Heart right ventricle (tissue), 16 donors: ENCODE data around the gene OR8G5. TPM values are rescaled to one million over a fixed set of nuclear protein-coding genes. Genes with fewer than 3 reads are reported as not detected.
"Not testable (repeated sequence)": the region's sequence is repeated elsewhere in the genome, so short reads cannot be mapped to it uniquely, and the experiment has no call there.

Experiments
- ATAC-seq, 8 donors: fragments of 200-7000 bp; cut with Tn5 transposase; one replicate each; pipeline ENCODE4 v1.9.1; 2020; ENCODE audit warnings: mild to moderate bottlenecking in 8 of 8, moderate library complexity in 8 of 8, moderate number of reproducible peaks in 1 of 8
- DNase-seq, 2 donors: peaks; one replicate each; pipeline ENCODE4 v3.0.0-alpha.2; 2020
- H3K27ac ChIP-seq, 10 donors: fragments of 200-600 bp; sonication (generic) in 2 of 10; one replicate each; pipeline versions ENCODE4 v1.5.0 to v1.8.0; 2020 to 2022; ENCODE audit warnings: mild to moderate bottlenecking in 3 of 10
- H3K27me3 ChIP-seq, 7 donors: fragments of 200-600 bp; one replicate each; pipeline ENCODE4 v1.8.0; 2021 to 2022; ENCODE audit warnings: mild to moderate bottlenecking in 2 of 7
- H3K36me3 ChIP-seq, 9 donors: fragments of 200-600 bp; sonication (generic) in 1 of 9; one replicate each; pipeline versions ENCODE4 v1.5.0 to v1.8.0; 2020 to 2022; ENCODE audit warnings: mild to moderate bottlenecking in 2 of 9
- H3K4me1 ChIP-seq, 9 donors: fragments of 200-600 bp; sonication (generic) in 1 of 9; one replicate each; pipeline versions ENCODE4 v1.5.0 to v1.8.0; 2020 to 2022; ENCODE audit warnings: mild to moderate bottlenecking in 4 of 9
- H3K4me3 ChIP-seq, 10 donors: fragments of 200-600 bp; sonication (generic) in 2 of 10; one replicate each; pipeline versions ENCODE4 v1.5.0 to v1.8.0; 2020 to 2022; ENCODE audit warnings: mild to moderate bottlenecking in 7 of 10, moderate library complexity in 2 of 10
- H3K9me3 ChIP-seq, 11 donors: fragments of 200-600 bp in 10 of 11; sonication (generic) in 2 of 11; one replicate each; pipeline versions ENCODE4 v1.5.0 to v1.8.0; 2013 to 2022; ENCODE audit warnings: mild to moderate bottlenecking in 2 of 11, control low read depth in 1 of 11, moderate library complexity in 1 of 11
- WGBS, 2 donors: extraction: QIAGEN DNeasy Blood & Tissue Kit; methylation state at CpG; one replicate each; pipeline ENCODE4 v1.1.7; 2013; ENCODE audit warnings: inconsistent platforms in 1 of 2; 5-methylcytosine and 5-hydroxymethylcytosine counted together
- intact Hi-C, 10 donors: fragments of 100-400 bp; cut with DNase I; formaldehyde crosslinking; loops; one replicate each; pipeline versions ENCODE4 v1.11.1 to v1.14.2; 2022
- polyA plus RNA-seq, 2 donors: library from polyadenylated mRNA; stranded (reverse); fragments of 200-250 nt; gene quantifications; one replicate each; pipeline ENCODE4 v1.2.3, GENCODE V29; 2013
- total RNA-seq, 10 donors: library from RNA; stranded (reverse); fragmentation: NEBNext Ultra II Directional in 3 of 10; extraction: Animal tissue kit (Norgen Biotek cat#: 25700) in 3 of 10; gene quantifications; one replicate each; pipeline versions ENCODE4 v1.2.1 to v1.2.4, GENCODE V29; 2021 to 2023
- TF ChIP-seq, protein P1 (sequence below), 9 donors: fragments of 200-600 bp; sonication (generic) in 2 of 9; IDR thresholded peaks; one replicate each; pipeline versions ENCODE4 v1.5.0 to v1.8.0; 2021 to 2022; ENCODE audit warnings: antibody characterized with exemption in 9 of 9, mild to moderate bottlenecking in 5 of 9, moderate library complexity in 1 of 9
- donor health status: Arrhythmogenic right ventricular cardiomyopathy.
- donor health status: ischemic (EF 13 %, LVEDD 7.1; RV severe dilation, severe dysfunction).
- donor health status: healthy with polysubstance abuse.
- donor health status: DM: no; HTN: yes; CAD: no.
- donor health status: DM: no; HTN: no; CAD: no.
- donor health status: ischemic (EF 25% LVEDD 6.9; RV normal size, moderate dysfunction).
- donor health status: ischemic (EF 25% LVEDD 5.7; RV mildly dilated, moderate dysfunction).
- donor health status: healthy.
- donor health status: DM: yes; HTN: yes; CAD: no.
- donor health status: Ischemic cardiomyopathy.
- donor health status: ischemic (EF 35%, LVEDD 5.7; RV mildly dilated, moderate dysfunction).
- donor health status: nonischemic (EF 11% LVEDD 7.7; RV severe dilation, severe dysfunction).
- donor health status: DM: yes; HTN: yes; CAD: no.
- donor health status: PGD.
- donor health status: ischemic (EF 29% LVEDD 5.4; RV normal size, mild dysfunction).
- donor health status: nonischemic (EF 23%, LVEDD 6.1; RV moderate dilation, normal function).

Gene OR8G5
- total and polyA plus RNA-seq, 12 donors, result not detected

DNA sequence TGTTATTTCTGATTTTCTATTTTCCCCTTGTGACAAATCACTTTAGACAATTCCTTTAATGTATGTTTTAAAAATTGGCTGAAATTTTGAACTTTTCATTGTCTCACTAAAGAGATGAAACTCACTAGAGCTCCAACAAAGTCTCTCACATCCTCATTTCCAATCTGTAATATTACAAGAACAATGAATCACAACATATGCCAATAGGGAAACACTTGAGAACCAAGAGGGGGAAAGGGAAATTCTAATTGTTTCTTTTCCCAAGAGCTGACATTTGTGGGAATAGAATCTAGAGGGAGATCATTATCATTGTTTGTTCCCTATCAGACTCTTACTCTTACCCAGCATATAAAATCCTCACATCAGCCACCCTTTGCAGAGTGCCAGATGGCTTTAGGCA, 44.9 kb upstream of the OR8G5 start:
- no peak for ATAC-seq

DNA sequence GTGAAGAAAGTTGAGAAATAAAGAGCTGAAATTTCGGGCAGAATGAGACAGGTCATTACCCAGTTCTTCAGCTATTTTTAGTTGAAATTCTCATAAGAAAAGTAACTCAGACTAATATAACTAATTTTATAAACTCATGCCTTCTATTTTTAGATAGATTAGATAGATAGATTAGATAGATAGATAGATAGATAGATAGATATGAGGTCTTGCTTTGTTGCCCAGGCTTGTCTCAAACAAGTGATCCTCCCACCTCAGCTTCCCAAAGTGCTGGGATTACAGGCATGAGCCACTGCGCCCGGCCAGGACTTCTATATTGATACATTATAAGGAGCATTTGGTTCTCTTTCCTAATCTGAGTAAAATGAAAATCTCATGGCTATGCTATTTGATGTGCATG, 42.1 kb upstream of the OR8G5 start:
- intact Hi-C loops, result no loop called here
- Histone ChIP-seq H3K27me3 (no peaks in the 10 kb centered on the region), H3K4me3 (no peak overlapping the region), H3K9me3 (no peaks in the 10 kb centered on the region), H3K36me3 (no peaks in the 10 kb centered on the region), H3K4me1 (no peaks in the 10 kb centered on the region), H3K27ac (no peak overlapping the region)
- no peak for DNase-seq
- 80 to 81% methylated on average over 3 of the region's 3 CpGs for WGBS, 2 donors
- ATAC-seq, result no peak
- TF ChIP-seq, protein P1, sequence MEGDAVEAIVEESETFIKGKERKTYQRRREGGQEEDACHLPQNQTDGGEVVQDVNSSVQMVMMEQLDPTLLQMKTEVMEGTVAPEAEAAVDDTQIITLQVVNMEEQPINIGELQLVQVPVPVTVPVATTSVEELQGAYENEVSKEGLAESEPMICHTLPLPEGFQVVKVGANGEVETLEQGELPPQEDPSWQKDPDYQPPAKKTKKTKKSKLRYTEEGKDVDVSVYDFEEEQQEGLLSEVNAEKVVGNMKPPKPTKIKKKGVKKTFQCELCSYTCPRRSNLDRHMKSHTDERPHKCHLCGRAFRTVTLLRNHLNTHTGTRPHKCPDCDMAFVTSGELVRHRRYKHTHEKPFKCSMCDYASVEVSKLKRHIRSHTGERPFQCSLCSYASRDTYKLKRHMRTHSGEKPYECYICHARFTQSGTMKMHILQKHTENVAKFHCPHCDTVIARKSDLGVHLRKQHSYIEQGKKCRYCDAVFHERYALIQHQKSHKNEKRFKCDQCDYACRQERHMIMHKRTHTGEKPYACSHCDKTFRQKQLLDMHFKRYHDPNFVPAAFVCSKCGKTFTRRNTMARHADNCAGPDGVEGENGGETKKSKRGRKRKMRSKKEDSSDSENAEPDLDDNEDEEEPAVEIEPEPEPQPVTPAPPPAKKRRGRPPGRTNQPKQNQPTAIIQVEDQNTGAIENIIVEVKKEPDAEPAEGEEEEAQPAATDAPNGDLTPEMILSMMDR (IDR thresholded peaks at IDR 0.05), result no peak

More for the DNA sequence above, 44.9 kb upstream of the OR8G5 start:
- Histone ChIP-seq H3K4me3 (no peak overlapping the region), H3K27ac (no peak overlapping the region), H3K9me3 (no peaks in the 10 kb centered on the region), H3K36me3 (no peaks in the 10 kb centered on the region), H3K4me1 (no peaks in the 10 kb centered on the region), H3K27me3 (peaks cover 0 to 3% (median 0%) of the 10 kb centered on the region in 7 donors)
- DNase-seq, result no peak
- TF ChIP-seq, protein P1 (IDR thresholded peaks at IDR 0.05), result no peak
- intact Hi-C loops, result no loop called here

DNA sequence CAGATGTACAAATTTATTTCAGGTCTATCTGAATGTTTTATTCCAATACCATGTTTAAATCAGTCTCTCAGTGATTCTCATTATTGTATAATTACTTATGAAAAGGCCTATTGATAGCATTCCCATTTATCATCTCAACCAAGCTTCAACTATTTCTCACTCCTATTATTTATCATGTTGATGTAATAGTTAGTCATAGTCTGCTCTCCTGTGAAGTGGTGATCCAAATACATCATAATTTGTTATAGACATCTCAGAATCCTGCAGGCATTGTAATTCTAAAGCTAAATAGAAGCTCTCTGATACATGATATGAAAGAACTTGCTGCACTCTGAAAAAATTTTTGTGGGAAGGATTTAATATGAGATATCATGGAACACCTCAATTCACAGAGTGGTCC, 37.0 kb upstream of the OR8G5 start:
- intact Hi-C loops, result no loop called here
- H3K4me3 ChIP-seq, result no peak overlapping the region
- no peaks in the 10 kb centered on the region for H3K9me3 ChIP-seq
- H3K4me1 ChIP-seq, result peaks cover 0 to under 1% (median 0%) of the 10 kb centered on the region in 9 donors
- ATAC-seq, result no peak
- no peaks in the 10 kb centered on the region for H3K36me3 ChIP-seq
- H3K27me3 ChIP-seq, result no peaks in the 10 kb centered on the region
- TF ChIP-seq, protein P1 (IDR thresholded peaks at IDR 0.05), result no peak
- no peak for DNase-seq
- H3K27ac ChIP-seq, result no peak overlapping the region

DNA sequence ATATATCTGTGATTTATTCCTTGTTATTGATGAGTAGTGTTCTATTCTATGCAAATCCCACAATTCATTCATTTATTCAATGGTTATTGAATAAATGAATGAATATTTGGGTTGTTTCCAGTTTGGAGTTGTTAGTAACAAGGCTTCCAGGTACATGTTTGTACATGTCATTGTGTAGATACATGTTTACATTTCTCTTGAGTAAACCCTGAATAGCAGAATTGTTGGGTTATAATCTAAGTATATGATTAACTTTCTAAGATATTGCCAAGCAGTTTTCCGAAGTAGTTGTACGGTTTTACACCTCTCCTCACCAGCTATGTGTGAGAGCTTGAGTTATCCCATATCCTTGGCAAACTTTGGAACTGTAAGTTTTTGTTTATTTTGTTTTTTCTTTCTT, 33.8 kb upstream of the OR8G5 start:
- TF ChIP-seq, protein P1 (IDR thresholded peaks at IDR 0.05), result no peak
- Histone ChIP-seq H3K4me1 (peaks cover 0 to 7% (median 0%) of the 10 kb centered on the region in 9 donors), H3K27ac (no peak overlapping the region), H3K9me3 (no peaks in the 10 kb centered on the region), H3K4me3 (no peak overlapping the region), H3K36me3 (no peaks in the 10 kb centered on the region), H3K27me3 (no peaks in the 10 kb centered on the region)
- DNase-seq (no peak), ATAC-seq (no peak)
- WGBS, 2 donors, result 87 to 98% methylated on average over 2 of the region's 2 CpGs
- intact Hi-C loops, result no loop called here

DNA sequence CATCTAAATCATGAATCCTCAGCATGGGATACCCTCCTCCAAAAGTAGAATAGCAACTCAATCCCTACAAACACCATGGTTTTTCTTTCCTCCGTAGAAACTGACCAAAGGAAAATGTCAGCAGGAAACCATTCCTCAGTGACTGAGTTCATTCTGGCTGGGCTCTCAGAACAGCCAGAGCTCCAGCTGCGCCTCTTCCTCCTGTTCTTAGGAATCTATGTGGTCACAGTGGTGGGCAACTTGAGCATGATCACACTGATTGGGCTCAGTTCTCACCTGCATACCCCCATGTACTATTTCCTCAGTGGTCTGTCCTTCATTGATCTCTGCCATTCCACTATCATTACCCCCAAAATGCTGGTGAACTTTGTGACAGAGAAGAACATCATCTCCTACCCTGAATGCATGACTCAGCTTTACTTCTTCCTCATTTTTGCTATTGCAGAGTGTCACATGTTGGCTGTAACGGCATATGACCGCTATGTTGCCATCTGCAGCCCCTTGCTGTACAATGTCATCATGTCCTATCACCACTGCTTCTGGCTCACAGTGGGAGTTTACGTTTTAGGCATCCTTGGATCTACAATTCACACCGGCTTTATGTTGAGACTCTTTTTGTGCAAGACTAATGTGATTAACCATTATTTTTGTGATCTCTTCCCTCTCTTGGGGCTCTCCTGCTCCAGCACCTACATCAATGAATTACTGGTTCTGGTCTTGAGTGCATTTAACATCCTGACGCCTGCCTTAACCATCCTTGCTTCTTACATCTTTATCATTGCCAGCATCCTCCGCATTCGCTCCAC, 31.4 kb upstream of the OR8G5 start:
- DNase-seq, H3K9me3 ChIP-seq, H3K27me3 ChIP-seq, H3K36me3 ChIP-seq, H3K4me3 ChIP-seq, intact Hi-C loops, H3K4me1 ChIP-seq: not testable (repeated sequence)
- whole genome bisulfite sequencing, 2 donors, result 65 to 67% methylated on average over 9 of the region's 9 CpGs
- ATAC-seq, result peak in 2 of 8 donors; percentile 39 to 55
- H3K27ac ChIP-seq, result peak overlapping the region in 1 of 10 donors; percentile 68
